HEK293T (cell line): ENCODE results near the gene ZNF33B.
"Not testable (repeated sequence)": the region's sequence is repeated elsewhere in the genome, so short reads cannot be mapped to it uniquely, and the experiment has no call there.

Experiments used
- CTCF ChIA-PET: fragments of 350-600 bp; formaldehyde crosslinking; extraction: SDS; loops from one replicate; lab custom pipeline; 2021; ENCODE audit warnings: antibody characterized with exemption, inconsistent platforms; lab: Yijun Ruan, JAX
- POLR2A ChIA-PET: fragments of 350-600 bp; formaldehyde crosslinking; extraction: SDS; loops from one replicate; lab custom pipeline; 2020; ENCODE audit warnings: antibody characterized with exemption, inconsistent platforms; lab: Yijun Ruan, JAX
- DNase-seq: peaks from one replicate; pipeline ENCODE4 v3.0.0; 2012; ENCODE audit warnings: mixed read lengths; ENCODE audit errors: extremely low spot score
- ARNT ChIP-seq: fragments of 450-650 bp; IDR thresholded peaks from 2 replicates; pipeline ENCODE4 v1.6.1; 2017; ENCODE audit warnings: mild to moderate bottlenecking
- BHLHE40 ChIP-seq: fragments of 450-650 bp; IDR thresholded peaks from 2 replicates; pipeline ENCODE4 v1.6.1; 2016; ENCODE audit warnings: mild to moderate bottlenecking, moderate library complexity, borderline replicate concordance
- CTBP1 ChIP-seq: fragments of 450-650 bp; IDR thresholded peaks from 2 replicates; pipeline ENCODE4 v1.6.1; 2016; ENCODE audit warnings: borderline replicate concordance
- ELF4 ChIP-seq: fragments of 450-650 bp; IDR thresholded peaks from 2 replicates; pipeline ENCODE4 v1.6.1; 2017; ENCODE audit warnings: antibody characterized with exemption
- FOXA1 ChIP-seq: fragments of 450-650 bp; IDR thresholded peaks from 2 replicates; pipeline ENCODE4 v1.6.1; 2016; ENCODE audit warnings: mild to moderate bottlenecking
- FOXK2 ChIP-seq: fragments of 450-650 bp; IDR thresholded peaks from 2 replicates; pipeline ENCODE4 v1.6.1; 2016; ENCODE audit warnings: mild to moderate bottlenecking
- FOXM1 ChIP-seq: fragments of 450-650 bp; IDR thresholded peaks from 2 replicates; pipeline ENCODE4 v1.6.1; 2017; ENCODE audit warnings: mild to moderate bottlenecking, borderline replicate concordance
- HDGF ChIP-seq: fragments of 450-650 bp; IDR thresholded peaks from 2 replicates; pipeline ENCODE4 v1.6.1; 2017; ENCODE audit warnings: antibody characterized with exemption, borderline replicate concordance
- L3MBTL2 ChIP-seq: fragments of 450-650 bp; conservative IDR thresholded peaks from 2 replicates; pipeline ENCODE4 v1.6.1; 2016; ENCODE audit warnings: mild to moderate bottlenecking
- LEF1 ChIP-seq: fragments of 450-650 bp; IDR thresholded peaks from 2 replicates; pipeline ENCODE4 v1.6.1; 2017; ENCODE audit warnings: mild to moderate bottlenecking, borderline replicate concordance
- NFRKB ChIP-seq: fragments of 450-650 bp; IDR thresholded peaks from 2 replicates; pipeline ENCODE4 v1.6.1; 2016; ENCODE audit warnings: mild to moderate bottlenecking, moderate library complexity
- PKNOX1 ChIP-seq: fragments of 450-650 bp; IDR thresholded peaks from 2 replicates; pipeline ENCODE4 v1.6.1; 2016
- SP1 ChIP-seq: fragments of 450-650 bp; IDR thresholded peaks from 2 replicates; pipeline ENCODE4 v1.6.1; 2017
- SUZ12 ChIP-seq: fragments of 450-650 bp; IDR thresholded peaks from 2 replicates; pipeline ENCODE4 v1.6.1; 2016; ENCODE audit warnings: mild to moderate bottlenecking
- TARDBP ChIP-seq: fragments of 450-650 bp; IDR thresholded peaks from 2 replicates; pipeline ENCODE4 v1.6.1; 2016
- ZNF384 ChIP-seq: fragments of 450-650 bp; IDR thresholded peaks from 2 replicates; pipeline ENCODE4 v1.6.1; 2016

Gene ZNF33B

GRCh38 chr10:42638055-42638820 lies at the start of gene ZNF33B:
Gene ZNF33B, minus strand, starts transcription at chr10:42638570. Its CDS starts 1,642 bp downstream, at chr10:42636928.
- ChIA-PET POLR2A (no interaction called here), CTCF (no interaction called here)
- no peak for TF ChIP-seq SP1
- peak; percentile 95 for TF ChIP-seq L3MBTL2
- TF ChIP-seq TARDBP: peak; percentile 53; the same call in 1 of the 2 replicates
- TF ChIP-seq CTBP1: no peak
- TF ChIP-seq FOXK2: no peak
- no peak for TF ChIP-seq FOXM1
- TF ChIP-seq FOXA1: no peak
- TF ChIP-seq PKNOX1: no peak
- TF ChIP-seq ELF4: peak; percentile 44; the same call in 1 of the 2 replicates
- peak; percentile 87 for DNase-seq

DNA sequence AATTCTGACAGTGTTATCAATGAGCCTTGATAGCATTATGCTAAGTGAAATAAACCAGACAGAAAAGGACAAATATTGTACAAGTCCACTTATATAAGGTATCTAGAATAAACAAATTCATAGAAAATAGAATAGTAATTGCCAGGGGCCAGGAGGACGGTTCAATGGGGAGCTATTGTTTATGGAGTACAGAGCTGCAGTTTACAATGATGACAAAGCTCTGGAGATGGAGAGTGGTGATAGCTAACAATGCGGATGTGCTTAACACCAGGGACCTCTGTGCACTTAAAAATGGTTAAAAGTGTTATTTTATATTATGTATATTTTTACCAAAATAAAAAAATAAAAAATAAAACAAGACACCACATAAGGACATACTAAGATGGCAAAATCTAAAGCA lies 46.1 kb upstream of the ZNF33B start:
- ChIA-PET POLR2A (no interaction called here), CTCF (no interaction called here)
- no peak for DNase-seq
- TF ChIP-seq TARDBP (no peak), L3MBTL2 (no peak), ARNT (no peak), HDGF (no peak), ZNF384 (no peak), ELF4 (no peak), FOXA1 (no peak), NFRKB (no peak), CTBP1 (no peak)

DNA sequence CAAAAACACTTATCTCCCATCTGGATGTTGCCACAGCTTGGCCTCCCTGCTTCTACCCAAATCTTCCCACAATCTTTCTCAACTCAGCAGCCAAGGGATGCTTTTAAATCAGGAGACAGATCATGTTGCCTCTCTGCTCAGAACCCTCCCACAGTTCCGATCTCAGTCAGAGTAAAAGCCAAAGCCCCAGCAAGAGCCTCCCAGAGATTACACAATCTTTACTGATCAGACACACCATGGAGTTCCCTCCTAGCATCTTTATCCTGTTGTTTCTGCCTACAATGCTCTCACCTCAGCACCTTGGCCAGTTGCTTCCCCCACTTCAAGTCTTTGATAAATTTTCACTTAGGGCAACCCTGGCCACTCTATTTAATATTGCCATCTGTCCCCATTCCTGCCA lies 41.9 kb upstream of the ZNF33B start:
- no peak for TF ChIP-seq CTBP1
- no peak for TF ChIP-seq L3MBTL2
- DNase-seq: no peak
- POLR2A ChIA-PET: no interaction called here
- CTCF ChIA-PET: no interaction called here

DNA sequence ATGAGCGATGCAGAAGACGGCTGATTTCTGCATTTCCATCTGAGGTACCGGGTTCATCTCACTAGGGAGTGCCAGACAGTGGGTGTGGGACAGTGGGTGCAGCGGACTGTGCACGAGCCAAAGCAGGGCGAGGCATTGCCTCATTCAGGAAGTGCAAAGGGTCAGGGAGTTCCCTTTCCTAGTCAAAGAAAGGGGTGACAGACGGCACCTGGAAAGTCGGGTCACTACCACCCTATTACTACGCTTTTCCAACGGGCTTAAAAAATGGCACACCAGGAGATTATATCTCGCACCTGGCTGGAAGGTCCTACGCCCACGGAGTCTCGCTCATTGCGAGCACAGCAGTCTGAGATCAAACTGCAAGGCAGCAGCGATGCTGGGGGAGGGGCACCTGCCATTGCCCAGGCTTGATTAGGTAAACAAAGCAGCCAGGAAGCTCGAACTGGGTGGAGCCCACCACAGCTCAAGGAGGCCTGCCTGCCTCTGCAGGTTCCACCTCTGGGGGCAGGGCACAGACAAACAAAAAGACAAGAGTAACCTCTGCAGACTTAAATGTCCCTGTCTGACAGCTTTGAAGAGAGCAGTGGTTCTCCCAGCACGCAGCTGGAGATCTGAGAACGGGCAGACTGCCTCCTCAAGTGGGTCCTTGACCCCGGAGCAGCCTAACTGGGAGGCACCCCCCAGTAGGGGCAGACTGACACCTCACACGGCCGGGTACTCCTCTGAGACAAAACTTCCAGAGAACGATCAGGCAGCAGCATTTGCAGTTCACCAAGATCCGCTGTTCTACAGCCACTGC lies 27.0 kb upstream of the ZNF33B start:
- POLR2A ChIA-PET, DNase-seq, CTCF ChIA-PET: not testable (repeated sequence)

- CTCF ChIA-PET: no interaction called here
- TF ChIP-seq CTBP1 (no peak), NFRKB (no peak), PKNOX1 (no peak), LEF1 (no peak), BHLHE40 (no peak), L3MBTL2 (no peak), FOXM1 (no peak), SUZ12 (no peak), ARNT (no peak), ZNF384 (no peak), FOXA1 (no peak), HDGF (no peak), SP1 (no peak)
- POLR2A ChIA-PET: no interaction called here
- DNase-seq: no peak
These were observed 16.0 kb upstream of the ZNF33B start for GRCh38 chr10:42654419-42654818.

GRCh38 chr10:42652858-42653257 lies 14.5 kb upstream of the ZNF33B start:
- ChIA-PET POLR2A (no interaction called here), CTCF (no interaction called here)
- TF ChIP-seq NFRKB: no peak
- no peak for TF ChIP-seq TARDBP
- TF ChIP-seq FOXA1: no peak
- TF ChIP-seq HDGF: no peak
- no peak for TF ChIP-seq CTBP1
- TF ChIP-seq FOXK2: no peak
- no peak for TF ChIP-seq ELF4
- TF ChIP-seq FOXM1: no peak
- TF ChIP-seq ZNF384: no peak
- TF ChIP-seq SP1: no peak
- no peak for TF ChIP-seq LEF1
- TF ChIP-seq L3MBTL2: no peak
- TF ChIP-seq BHLHE40: no peak
- TF ChIP-seq ARNT: no peak
- no peak for TF ChIP-seq PKNOX1
- TF ChIP-seq SUZ12: no peak
- no peak for DNase-seq

DNA sequence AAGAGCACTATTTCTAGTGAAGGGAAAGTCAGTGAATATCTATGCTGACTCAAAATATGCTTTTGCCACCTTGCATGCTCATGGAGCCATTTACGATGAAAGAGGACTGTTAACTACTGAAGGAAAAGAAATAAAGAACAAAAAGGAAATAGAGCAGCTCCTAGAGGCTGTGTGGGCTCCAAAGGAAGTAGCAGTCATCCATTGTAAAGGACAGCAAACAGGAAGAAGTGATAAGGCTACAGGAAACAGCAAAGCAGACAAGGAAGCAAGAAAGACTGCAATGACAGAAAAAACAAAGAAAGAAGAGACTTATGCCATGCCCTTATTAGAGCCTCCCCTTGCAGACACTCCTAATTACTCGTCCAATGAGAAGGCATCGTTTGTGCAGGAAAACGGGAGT lies 12.0 kb upstream of the ZNF33B start:
- DNase-seq: no peak
- TF ChIP-seq HDGF (no peak), LEF1 (no peak), FOXK2 (no peak), FOXA1 (no peak), TARDBP (no peak), SUZ12 (no peak), BHLHE40 (no peak), CTBP1 (no peak)
- ChIA-PET CTCF (no interaction called here), POLR2A (no interaction called here)
